GM19043 (cell line): ENCODE data around the gene ZNF761.

Source experiments
- ATAC-seq: cut with Tn5 transposase; IDR thresholded peaks from one replicate; pipeline ENCODE4 v1.9.1; 2021; ENCODE audit warnings: low read depth; ENCODE audit not compliant: unreplicated experiment

Gene ZNF761

GRCh38 chr19:53504885-53505284 is 73.1 kb downstream of the ZNF761 start:
- no peak for ATAC-seq

- ATAC-seq, result no peak
These were observed 74.9 kb downstream of the ZNF761 start for GRCh38 chr19:53506728-53507127.
